ENCODE results near the gene STAT2.

STAT2 gene

DNA sequence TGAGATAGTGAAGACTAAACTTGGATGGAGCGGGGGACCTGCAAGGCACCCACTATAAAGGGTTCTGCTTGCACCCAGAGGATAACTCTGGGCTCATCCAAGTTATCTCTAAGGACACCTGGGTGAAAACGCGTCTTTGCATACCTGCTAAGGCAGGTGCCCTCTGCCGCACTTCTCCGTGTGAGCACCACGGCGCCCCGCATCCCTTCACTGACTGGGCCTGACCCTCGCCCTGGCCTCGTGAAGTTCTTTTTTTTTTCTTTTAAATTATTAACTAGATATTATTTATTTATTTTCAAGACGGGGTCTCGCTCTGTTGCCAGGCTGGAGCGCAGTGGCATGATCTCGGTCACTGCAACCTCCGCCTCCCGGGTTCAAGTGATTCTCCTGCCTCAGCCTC is 22.7 kb upstream of the STAT2 start:
- no peak for DNase-seq (ENCODE audit: insufficient read length)
- no peak for TF ChIP-seq POLR2AphosphoS5 (IDR thresholded peaks at IDR 0.05; ENCODE audit: low read depth, low read length)
- no peak for TF ChIP-seq TAF1 (IDR thresholded peaks at IDR 0.05; ENCODE audit: borderline replicate concordance, low read depth, low read length)
- TF ChIP-seq POLR2A (IDR thresholded peaks at IDR 0.05; ENCODE audit: low read depth, low read length), result no peak
- FAIRE-seq, result no peak

DNA sequence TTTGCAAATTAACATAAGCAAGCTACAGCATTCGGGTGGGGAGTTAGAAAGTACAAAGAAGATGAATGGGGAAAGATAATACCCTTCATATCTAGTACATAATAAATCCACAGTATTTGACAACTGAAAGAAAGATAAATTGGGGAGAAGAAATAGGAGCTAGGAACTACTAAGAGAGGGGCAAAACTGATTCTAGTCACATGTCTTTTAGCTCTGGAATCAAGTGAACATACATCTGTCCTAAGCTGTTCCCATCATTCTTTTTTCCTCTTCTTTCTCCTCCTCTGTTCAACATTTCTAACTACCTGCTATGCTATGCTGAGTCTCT is 18.0 kb upstream of the STAT2 start:
- no peak for FAIRE-seq
- no peak for TF ChIP-seq TAF1 (IDR thresholded peaks at IDR 0.05; ENCODE audit: borderline replicate concordance, low read depth, low read length)
- no peak for TF ChIP-seq POLR2AphosphoS5 (IDR thresholded peaks at IDR 0.05; ENCODE audit: low read depth, low read length)

DNA sequence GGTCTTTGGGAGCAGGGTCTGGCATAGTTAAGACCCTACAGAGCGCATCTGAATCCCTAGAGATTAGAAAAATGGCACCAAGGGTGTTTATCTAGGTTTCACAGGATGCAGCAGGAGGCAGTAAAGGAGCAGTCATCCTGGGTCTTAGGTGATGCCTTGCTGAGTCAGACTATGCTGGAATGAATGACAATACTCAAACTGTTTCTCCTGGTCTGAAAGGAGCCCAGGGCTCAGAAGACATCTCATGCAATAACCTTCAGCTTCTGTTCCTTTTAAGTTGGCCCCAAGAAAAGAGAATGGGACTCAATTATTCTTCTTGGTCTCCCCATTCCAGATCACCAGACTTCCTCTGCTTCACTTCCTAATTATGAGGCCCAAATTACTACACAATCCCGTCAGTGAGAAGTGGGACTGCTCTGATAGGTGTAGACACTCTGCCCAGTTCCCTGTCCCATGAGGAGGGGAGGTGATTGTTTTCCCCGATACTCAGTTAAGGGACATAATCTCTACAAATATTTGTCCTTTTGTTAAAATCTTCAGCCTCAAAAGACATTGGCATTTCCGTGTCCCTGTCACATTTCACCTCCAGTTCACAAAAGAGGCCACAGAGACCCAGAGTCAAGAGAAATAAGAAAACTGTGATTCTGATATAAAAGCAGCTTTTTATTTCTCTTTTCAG is 17.5 kb upstream of the STAT2 start:
- FAIRE-seq (no peak), DNase-seq (ENCODE audit: insufficient read length) (no peak)
- TF ChIP-seq TAF1 (IDR thresholded peaks at IDR 0.05; ENCODE audit: borderline replicate concordance, low read depth, low read length) (no peak), POLR2A (IDR thresholded peaks at IDR 0.05; ENCODE audit: low read depth, low read length) (no peak), POLR2AphosphoS5 (IDR thresholded peaks at IDR 0.05; ENCODE audit: low read depth, low read length) (no peak)

More for the DNA sequence above, 18.0 kb upstream of the STAT2 start:
- no peak for DNase-seq (ENCODE audit: insufficient read length)

DNA sequence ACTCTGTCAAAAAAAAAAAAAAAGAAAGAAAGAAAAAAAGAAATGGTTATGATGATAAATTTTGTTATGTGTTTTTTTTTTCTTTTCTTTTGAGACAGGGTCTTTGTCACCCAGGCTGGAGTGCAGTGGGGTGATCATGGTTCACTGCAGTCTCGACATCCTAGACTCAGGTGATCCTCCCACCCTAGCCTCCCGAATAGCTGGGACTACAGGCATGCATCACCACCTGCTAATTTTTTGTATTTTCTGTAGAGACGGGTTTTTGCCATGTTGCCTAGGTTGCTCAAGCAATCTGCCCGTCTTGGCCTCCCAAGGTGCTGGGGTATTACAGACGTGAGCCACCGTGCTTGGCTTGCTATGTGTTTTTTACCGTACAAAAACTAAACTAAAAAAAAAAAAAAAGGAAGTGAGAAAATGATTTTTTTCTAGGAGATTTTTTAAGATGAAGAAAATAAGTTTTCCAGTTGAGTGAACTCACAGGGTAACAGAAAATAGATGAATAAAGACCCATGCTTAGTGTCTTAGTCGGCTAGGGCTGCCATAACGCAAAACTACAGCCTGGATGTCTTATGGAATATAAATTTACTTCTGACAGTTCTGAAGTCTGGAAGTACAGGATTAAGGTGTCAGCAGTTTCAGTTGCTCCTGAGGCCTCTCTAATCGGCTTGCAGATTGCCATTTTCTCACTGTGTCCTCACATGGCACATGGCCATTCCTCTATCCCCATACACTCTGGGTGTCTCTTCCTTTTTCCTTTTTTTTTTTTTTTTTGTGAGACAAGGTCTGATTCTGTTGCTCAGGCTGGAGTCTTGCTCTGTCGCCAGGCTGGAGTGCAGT is 15.9 kb upstream of the STAT2 start:
- FAIRE-seq, result no peak

DNA sequence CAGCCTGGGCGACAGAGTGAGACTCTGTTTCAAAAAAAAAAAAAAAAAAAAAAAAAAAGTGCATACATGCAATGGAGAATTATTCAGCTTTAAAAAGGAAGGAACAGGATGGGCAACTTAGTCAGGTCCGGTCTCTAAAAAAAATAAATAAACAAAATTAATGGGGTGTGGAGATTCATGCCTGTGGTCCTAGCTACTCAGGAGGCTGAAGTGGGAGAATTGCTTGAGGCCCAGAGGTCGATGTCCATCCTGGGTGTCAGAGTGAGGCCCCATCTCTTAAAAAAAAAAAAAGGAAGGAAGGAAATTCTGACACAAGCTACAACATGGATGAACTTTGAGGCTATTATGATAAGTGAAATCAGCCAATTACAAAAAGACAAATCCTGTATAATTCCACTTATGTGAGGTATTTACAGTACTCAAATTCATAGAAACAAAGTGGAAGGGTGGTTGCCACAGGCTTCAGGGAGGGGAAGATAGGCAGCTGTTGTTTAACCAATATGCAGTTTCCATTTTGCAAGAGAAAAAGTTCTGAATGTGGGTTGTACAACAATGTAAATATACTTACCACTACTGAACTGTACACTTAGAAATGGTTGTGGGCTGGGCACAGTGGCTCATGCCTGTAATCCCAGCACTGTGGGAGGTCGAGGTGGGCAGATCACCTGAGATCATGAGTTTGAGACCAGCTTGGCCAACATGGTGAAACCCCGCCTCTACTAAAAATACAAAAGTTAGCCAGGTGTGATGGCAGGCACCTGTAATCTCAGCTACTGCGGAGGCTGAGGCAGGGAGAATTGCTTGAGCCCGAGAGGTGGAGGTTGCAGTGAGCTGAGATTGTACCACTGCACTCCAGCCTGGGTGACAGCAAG is 15.1 kb upstream of the STAT2 start:
- TF ChIP-seq POLR2A (IDR thresholded peaks at IDR 0.05; ENCODE audit: low read depth, low read length) (no peak), TAF1 (IDR thresholded peaks at IDR 0.05; ENCODE audit: borderline replicate concordance, low read depth, low read length) (no peak), POLR2AphosphoS5 (IDR thresholded peaks at IDR 0.05; ENCODE audit: low read depth, low read length) (no peak)
- no peak for DNase-seq (ENCODE audit: insufficient read length)
- peak; percentile 33 for FAIRE-seq

More for the DNA sequence above, 15.9 kb upstream of the STAT2 start:
- TF ChIP-seq POLR2AphosphoS5 (IDR thresholded peaks at IDR 0.05; ENCODE audit: low read depth, low read length) (no peak), TAF1 (IDR thresholded peaks at IDR 0.05; ENCODE audit: borderline replicate concordance, low read depth, low read length) (0 out of 2 replicates have a peak, but pooled peaks have one; percentile 10)
- DNase-seq (ENCODE audit: insufficient read length), result no peak

DNA sequence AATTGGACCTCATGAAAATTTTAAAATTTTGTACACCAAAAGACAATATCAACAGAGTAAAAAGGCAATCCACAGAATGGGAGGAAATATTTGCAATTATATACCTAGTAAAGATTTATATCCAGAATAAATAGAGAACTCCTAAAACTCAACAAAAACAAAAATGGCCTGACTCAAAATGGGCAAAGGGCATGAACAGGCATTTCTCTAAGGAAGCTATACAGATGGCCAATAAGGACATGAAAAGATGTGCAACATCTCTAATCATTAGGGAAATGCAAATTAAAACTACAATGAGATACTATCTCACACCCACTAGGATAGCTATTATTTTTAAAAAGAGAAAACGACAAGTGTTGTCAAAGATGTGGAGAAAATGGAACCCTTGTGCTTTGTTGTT is 13.6 kb upstream of the STAT2 start:
- no peak for DNase-seq (ENCODE audit: insufficient read length)
- TF ChIP-seq POLR2AphosphoS5 (IDR thresholded peaks at IDR 0.05; ENCODE audit: low read depth, low read length) (no peak), TAF1 (IDR thresholded peaks at IDR 0.05; ENCODE audit: borderline replicate concordance, low read depth, low read length) (no peak), POLR2A (IDR thresholded peaks at IDR 0.05; ENCODE audit: low read depth, low read length) (no peak)
- FAIRE-seq, result no peak

DNA sequence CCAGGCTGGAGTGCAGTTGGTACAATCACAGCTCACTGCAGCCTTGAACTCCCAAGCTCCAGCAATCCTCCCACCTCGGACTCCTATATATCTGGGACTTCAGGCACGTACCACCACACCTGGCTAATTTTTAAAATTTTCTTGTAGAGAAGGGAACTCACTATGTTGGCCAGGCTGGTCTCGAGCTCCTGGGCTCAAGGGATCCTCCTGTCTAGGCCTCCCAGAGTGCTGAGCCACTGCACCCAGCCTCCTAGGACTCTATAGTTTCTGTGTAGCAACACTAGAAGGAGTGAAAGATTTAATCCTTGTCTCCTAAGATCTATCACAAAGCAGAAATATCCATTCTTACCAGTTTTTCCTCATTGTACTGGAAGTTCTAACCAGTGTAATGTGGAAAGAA is 7.0 kb upstream of the STAT2 start:
- DNase-seq (ENCODE audit: insufficient read length) (no peak), FAIRE-seq (no peak)
- TF ChIP-seq POLR2A (IDR thresholded peaks at IDR 0.05; ENCODE audit: low read depth, low read length) (no peak), POLR2AphosphoS5 (IDR thresholded peaks at IDR 0.05; ENCODE audit: low read depth, low read length) (no peak), TAF1 (IDR thresholded peaks at IDR 0.05; ENCODE audit: borderline replicate concordance, low read depth, low read length) (no peak)

DNA sequence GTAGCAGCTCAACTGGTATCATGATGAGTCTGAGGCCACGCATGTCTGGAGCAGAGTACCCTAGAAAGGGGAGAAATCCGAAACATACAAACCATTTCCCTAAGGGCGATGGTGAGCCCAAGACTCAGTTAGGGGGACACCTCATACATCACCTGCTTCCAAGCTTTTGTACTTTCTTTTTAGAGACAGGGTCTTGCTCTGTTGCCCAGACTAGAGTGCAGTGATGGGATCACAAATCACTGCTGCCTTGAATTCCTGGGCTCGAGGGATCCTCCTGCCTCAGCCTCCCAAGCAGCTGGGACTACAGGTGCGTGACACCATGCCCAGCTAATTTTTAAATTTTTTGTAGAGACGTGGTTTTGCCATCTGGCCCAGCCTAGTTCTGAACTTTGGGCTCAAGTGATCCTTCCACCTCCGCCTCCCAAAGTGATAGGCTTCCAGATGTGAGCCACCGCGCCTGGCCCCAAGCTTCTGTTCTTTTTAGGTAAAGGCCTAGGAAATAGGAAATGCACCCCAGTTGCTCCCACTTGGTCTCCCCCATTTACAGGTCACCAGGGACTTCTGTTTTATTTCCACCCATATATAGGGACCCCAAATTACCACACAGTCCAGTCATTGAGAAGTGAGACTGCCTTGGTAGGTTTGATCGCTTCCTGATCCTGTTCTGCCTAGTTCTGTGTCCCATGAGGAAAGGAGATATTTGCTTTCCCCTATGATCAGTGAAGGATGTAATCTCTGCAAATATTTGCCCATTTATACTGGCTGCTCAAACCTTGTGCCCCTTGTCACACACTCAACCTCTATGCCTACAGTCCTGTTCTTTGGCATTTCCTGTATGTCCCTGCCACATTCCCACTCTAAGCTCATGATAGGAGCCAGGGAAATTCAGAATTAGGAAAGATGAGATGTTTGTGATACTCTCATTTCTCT is 2.5 kb upstream of the STAT2 start, which contains the start of gene APOF:
Gene APOF (minus strand): TSS at position 728 of the 930 bp plus-strand sequence. CDS start 112 bp downstream, at position 616.
- FAIRE-seq (no peak), DNase-seq (ENCODE audit: insufficient read length) (no peak)
- TF ChIP-seq TAF1 (IDR thresholded peaks at IDR 0.05; ENCODE audit: borderline replicate concordance, low read depth, low read length) (no peak), POLR2AphosphoS5 (IDR thresholded peaks at IDR 0.05; ENCODE audit: low read depth, low read length) (no peak), POLR2A (IDR thresholded peaks at IDR 0.05; ENCODE audit: low read depth, low read length) (no peak)

DNA sequence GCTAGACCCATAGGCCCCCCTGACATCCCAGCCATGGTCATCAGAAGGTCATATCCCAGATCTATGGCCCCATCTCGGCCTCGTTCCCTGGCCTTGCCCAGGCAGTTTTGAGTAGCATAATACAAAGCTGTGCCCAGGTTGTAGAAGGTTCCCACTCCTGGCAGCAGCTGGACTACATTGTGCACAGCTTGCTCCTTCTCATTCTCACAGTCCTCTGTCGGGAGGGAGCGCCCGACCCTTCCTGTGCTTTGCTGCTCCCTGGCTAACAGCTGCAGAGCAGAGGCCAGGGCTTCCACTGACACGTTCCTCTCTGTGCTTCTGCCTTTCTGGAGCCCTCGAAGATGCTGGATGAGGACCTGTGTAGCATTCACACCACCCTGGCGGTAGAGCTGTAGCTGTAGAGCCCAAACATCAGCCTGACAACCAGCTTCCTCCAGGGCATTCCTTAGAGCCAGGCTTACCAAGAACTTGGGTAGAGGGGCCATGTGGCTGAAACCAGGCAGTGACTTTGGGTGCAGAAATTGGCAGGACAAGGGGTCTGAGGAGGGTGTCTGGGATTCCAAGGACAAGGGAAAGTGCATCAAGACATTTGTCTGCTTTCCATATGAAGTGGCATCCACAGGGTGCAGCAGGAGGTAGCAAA is 1.7 kb upstream of the STAT2 start:
- DNase-seq (ENCODE audit: insufficient read length) (no peak), FAIRE-seq (no peak)
- TF ChIP-seq TAF1 (IDR thresholded peaks at IDR 0.05; ENCODE audit: borderline replicate concordance, low read depth, low read length) (no peak), POLR2A (IDR thresholded peaks at IDR 0.05; ENCODE audit: low read depth, low read length) (no peak), POLR2AphosphoS5 (IDR thresholded peaks at IDR 0.05; ENCODE audit: low read depth, low read length) (no peak)

All from GM12892 (cell line).